HEK293T (cell line): Measurements from ENCODE around the gene RRAGC.

Experiments used
- FOXA1 ChIP-seq: fragments of 450-650 bp; IDR thresholded peaks from 2 replicates; pipeline ENCODE4 v1.6.1; 2016; ENCODE audit warnings: mild to moderate bottlenecking
- HDGF ChIP-seq: fragments of 450-650 bp; IDR thresholded peaks from 2 replicates; pipeline ENCODE4 v1.6.1; 2017; ENCODE audit warnings: antibody characterized with exemption, borderline replicate concordance
- TF ChIP-seq, protein P1 (sequence below): fragments of 450-650 bp; IDR thresholded peaks from 2 replicates; pipeline ENCODE4 v1.6.1; 2016

GRCh38 chr1:38806090-38806489, 53.5 kb downstream of the RRAGC start:
- TF ChIP-seq, protein P1, sequence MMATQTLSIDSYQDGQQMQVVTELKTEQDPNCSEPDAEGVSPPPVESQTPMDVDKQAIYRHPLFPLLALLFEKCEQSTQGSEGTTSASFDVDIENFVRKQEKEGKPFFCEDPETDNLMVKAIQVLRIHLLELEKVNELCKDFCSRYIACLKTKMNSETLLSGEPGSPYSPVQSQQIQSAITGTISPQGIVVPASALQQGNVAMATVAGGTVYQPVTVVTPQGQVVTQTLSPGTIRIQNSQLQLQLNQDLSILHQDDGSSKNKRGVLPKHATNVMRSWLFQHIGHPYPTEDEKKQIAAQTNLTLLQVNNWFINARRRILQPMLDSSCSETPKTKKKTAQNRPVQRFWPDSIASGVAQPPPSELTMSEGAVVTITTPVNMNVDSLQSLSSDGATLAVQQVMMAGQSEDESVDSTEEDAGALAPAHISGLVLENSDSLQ: no peak
- no peak for TF ChIP-seq FOXA1
- TF ChIP-seq HDGF: no peak
